HEK293T (cell line): ENCODE results near the gene SART3.

ENCODE experiments used
- CTCF ChIA-PET: fragments of 350-600 bp; formaldehyde crosslinking; extraction: SDS; loops from one replicate; lab custom pipeline; 2021; ENCODE audit warnings: antibody characterized with exemption, inconsistent platforms; lab: Yijun Ruan, JAX
- POLR2A ChIA-PET: fragments of 350-600 bp; formaldehyde crosslinking; extraction: SDS; loops from one replicate; lab custom pipeline; 2020; ENCODE audit warnings: antibody characterized with exemption, inconsistent platforms; lab: Yijun Ruan, JAX
- DNase-seq: peaks from one replicate; pipeline ENCODE4 v3.0.0; 2012; ENCODE audit warnings: mixed read lengths; ENCODE audit errors: extremely low spot score
- ARNT ChIP-seq: fragments of 450-650 bp; IDR thresholded peaks from 2 replicates; pipeline ENCODE4 v1.6.1; 2017; ENCODE audit warnings: mild to moderate bottlenecking
- BHLHE40 ChIP-seq: fragments of 450-650 bp; IDR thresholded peaks from 2 replicates; pipeline ENCODE4 v1.6.1; 2016; ENCODE audit warnings: mild to moderate bottlenecking, moderate library complexity, borderline replicate concordance
- CTBP1 ChIP-seq: fragments of 450-650 bp; IDR thresholded peaks from 2 replicates; pipeline ENCODE4 v1.6.1; 2016; ENCODE audit warnings: borderline replicate concordance
- ELF4 ChIP-seq: fragments of 450-650 bp; IDR thresholded peaks from 2 replicates; pipeline ENCODE4 v1.6.1; 2017; ENCODE audit warnings: antibody characterized with exemption
- FOXA1 ChIP-seq: fragments of 450-650 bp; IDR thresholded peaks from 2 replicates; pipeline ENCODE4 v1.6.1; 2016; ENCODE audit warnings: mild to moderate bottlenecking
- FOXK2 ChIP-seq: fragments of 450-650 bp; IDR thresholded peaks from 2 replicates; pipeline ENCODE4 v1.6.1; 2016; ENCODE audit warnings: mild to moderate bottlenecking
- FOXM1 ChIP-seq: fragments of 450-650 bp; IDR thresholded peaks from 2 replicates; pipeline ENCODE4 v1.6.1; 2017; ENCODE audit warnings: mild to moderate bottlenecking, borderline replicate concordance
- HDGF ChIP-seq: fragments of 450-650 bp; IDR thresholded peaks from 2 replicates; pipeline ENCODE4 v1.6.1; 2017; ENCODE audit warnings: antibody characterized with exemption, borderline replicate concordance
- L3MBTL2 ChIP-seq: fragments of 450-650 bp; conservative IDR thresholded peaks from 2 replicates; pipeline ENCODE4 v1.6.1; 2016; ENCODE audit warnings: mild to moderate bottlenecking
- LEF1 ChIP-seq: fragments of 450-650 bp; IDR thresholded peaks from 2 replicates; pipeline ENCODE4 v1.6.1; 2017; ENCODE audit warnings: mild to moderate bottlenecking, borderline replicate concordance
- NFRKB ChIP-seq: fragments of 450-650 bp; IDR thresholded peaks from 2 replicates; pipeline ENCODE4 v1.6.1; 2016; ENCODE audit warnings: mild to moderate bottlenecking, moderate library complexity
- PKNOX1 ChIP-seq: fragments of 450-650 bp; IDR thresholded peaks from 2 replicates; pipeline ENCODE4 v1.6.1; 2016
- SP1 ChIP-seq: fragments of 450-650 bp; IDR thresholded peaks from 2 replicates; pipeline ENCODE4 v1.6.1; 2017
- SUZ12 ChIP-seq: fragments of 450-650 bp; IDR thresholded peaks from 2 replicates; pipeline ENCODE4 v1.6.1; 2016; ENCODE audit warnings: mild to moderate bottlenecking
- TARDBP ChIP-seq: fragments of 450-650 bp; IDR thresholded peaks from 2 replicates; pipeline ENCODE4 v1.6.1; 2016
- ZNF384 ChIP-seq: fragments of 450-650 bp; IDR thresholded peaks from 2 replicates; pipeline ENCODE4 v1.6.1; 2016

The SART3 gene

GRCh38 chr12:108514973-108515814 is 45.8 kb downstream of the SART3 start, which contains the start of gene FICD:
Gene FICD (plus strand): TSS chr12:108515277. CDS start chr12:108516973, 1,696 bp downstream.
- ChIA-PET POLR2A (interaction anchor here (0.7 to 1.6 kb wide), 2 partner anchors 45 to 315 kb away, joined by 3 to 5 read pairs; no protein-coding TSS in a partner anchor), CTCF (interaction anchor here (0.6 kb wide), 1 partner anchor 216 kb away, joined by 5 read pairs; no protein-coding TSS in a partner anchor)
- peak; percentile 94 for DNase-seq
- TF ChIP-seq PKNOX1 = peak; percentile 99
- no peak for TF ChIP-seq ARNT
- no peak for TF ChIP-seq TARDBP
- peak; percentile 99 for TF ChIP-seq ELF4
- TF ChIP-seq SUZ12 = no peak
- TF ChIP-seq CTBP1 = no peak
- no peak for TF ChIP-seq FOXM1
- TF ChIP-seq BHLHE40 = no peak
- no peak for TF ChIP-seq NFRKB
- no peak for TF ChIP-seq FOXK2
- no peak for TF ChIP-seq HDGF
- peak; percentile 90 for TF ChIP-seq L3MBTL2
- TF ChIP-seq FOXA1 = no peak
- TF ChIP-seq ZNF384 = no peak
- no peak for TF ChIP-seq SP1
- TF ChIP-seq LEF1 = no peak

- DNase-seq = no peak
- ChIA-PET POLR2A (interaction anchor here (0.7 to 1.6 kb wide), 2 partner anchors 46 to 314 kb away, joined by 3 to 5 read pairs; no protein-coding TSS in a partner anchor), CTCF (interaction anchor here (0.6 kb wide), 1 partner anchor 216 kb away, joined by 5 read pairs; no protein-coding TSS in a partner anchor)
- TF ChIP-seq NFRKB (no peak), BHLHE40 (no peak), TARDBP (no peak), ELF4 (no peak), L3MBTL2 (no peak), SUZ12 (no peak), PKNOX1 (no peak), FOXM1 (no peak), LEF1 (no peak), ARNT (no peak), FOXA1 (no peak), CTBP1 (no peak), FOXK2 (no peak), HDGF (no peak), SP1 (no peak)
Measured at GRCh38 chr12:108514468-108514972, 46.5 kb downstream of the SART3 start.

- CTCF ChIA-PET = interaction anchor here (0.7 to 1.3 kb wide), 3 partner anchors 20 to 449 kb away, joined by 3 read pairs; no protein-coding TSS in a partner anchor
- DNase-seq = peak; percentile 61
- peak; percentile 14; the same call in 1 of the 2 replicates for TF ChIP-seq PKNOX1
- TF ChIP-seq FOXM1 = no peak
- TF ChIP-seq ARNT = no peak
- no peak for TF ChIP-seq SUZ12
- POLR2A ChIA-PET = no interaction called here
Measured at GRCh38 chr12:108511633-108512540, 49.1 kb downstream of the SART3 start.

- ChIA-PET POLR2A (no interaction called here), CTCF (no interaction called here)
- DNase-seq = no peak
- TF ChIP-seq LEF1 = no peak
- TF ChIP-seq TARDBP = no peak
- TF ChIP-seq PKNOX1 = no peak
- TF ChIP-seq SUZ12 = no peak
- TF ChIP-seq FOXK2 = no peak
- TF ChIP-seq SP1 = no peak
- TF ChIP-seq FOXM1 = no peak
- no peak for TF ChIP-seq ELF4
- no peak for TF ChIP-seq NFRKB
- TF ChIP-seq ZNF384 = no peak
- TF ChIP-seq L3MBTL2 = no peak
- TF ChIP-seq CTBP1 = no peak
- no peak for TF ChIP-seq BHLHE40
- no peak for TF ChIP-seq ARNT
Measured at GRCh38 chr12:108510836-108511235, 50.1 kb downstream of the SART3 start.
